ACC112 (cell line): Measurements from ENCODE around the gene FAM180B.

ENCODE experiments used
- H2AFZ ChIP-seq: fragments of 200-600 bp; sonication (generic); one replicate; pipeline ENCODE4 v1.6.0; 2017; ENCODE audit warnings: antibody characterized with exemption, low read length; ENCODE audit not compliant: unreplicated experiment
- H3K27ac ChIP-seq: fragments of 200-600 bp; sonication (generic); 2 replicates; pipeline ENCODE4 v1.5.1; 2014; ENCODE audit warnings: low read depth, mild to moderate bottlenecking, antibody characterized with exemption, low read length, moderate library complexity
- H3K27me3 ChIP-seq: fragments of 200-600 bp; sonication (generic); 2 replicates; pipeline ENCODE4 v1.6.1; 2014; ENCODE audit warnings: mild to moderate bottlenecking, antibody characterized with exemption, low read length, moderate library complexity, mixed read lengths; ENCODE audit not compliant: insufficient read depth
- H3K36me3 ChIP-seq: fragments of 200-600 bp; sonication (generic); 2 replicates; pipeline ENCODE4 v1.6.1; 2016; ENCODE audit warnings: mild to moderate bottlenecking, antibody characterized with exemption, low read length, moderate library complexity, mixed read lengths; ENCODE audit not compliant: insufficient read depth
- H3K4me1 ChIP-seq: fragments of 200-600 bp; sonication (generic); one replicate; pipeline ENCODE4 v1.6.1; 2016; ENCODE audit warnings: low read length, mixed read lengths; ENCODE audit not compliant: insufficient read depth, unreplicated experiment, control insufficient read depth
- H3K4me3 ChIP-seq: fragments of 200-600 bp; sonication (generic); 2 replicates; pipeline ENCODE4 v1.5.1; 2014; ENCODE audit warnings: mild to moderate bottlenecking, low read depth, low read length
- H3K79me2 ChIP-seq: fragments of 200-600 bp; sonication (generic); one replicate; pipeline ENCODE4 v1.6.0; 2016; ENCODE audit warnings: low read length; ENCODE audit not compliant: control insufficient read depth, unreplicated experiment, insufficient read depth

FAM180B gene

GRCh38 chr11:47587039-47587716 is 700 bp downstream of the FAM180B start:
- Histone ChIP-seq H2AFZ (no peak overlapping the region), H3K36me3 (peaks cover 2% of the 10 kb centered on the region; the same call in 1 of the 2 replicates), H3K27ac (no peak overlapping the region), H3K4me3 (no peak overlapping the region), H3K27me3 (peaks cover 4% of the 10 kb centered on the region), H3K4me1 (no peaks in the 10 kb centered on the region), H3K79me2 (no peaks in the 10 kb centered on the region)

GRCh38 chr11:47587723-47588326 is 1.3 kb downstream of the FAM180B start:
- Histone ChIP-seq H3K27me3 (peaks cover 10% of the 10 kb centered on the region), H3K4me3 (no peak overlapping the region), H3K36me3 (no peaks in the 10 kb centered on the region; the same call in 1 of the 2 replicates), H3K79me2 (no peaks in the 10 kb centered on the region), H2AFZ (no peak overlapping the region), H3K4me1 (no peaks in the 10 kb centered on the region), H3K27ac (no peak overlapping the region)

GRCh38 chr11:47589118-47589517 is 2.6 kb downstream of the FAM180B start:
- H3K4me1 ChIP-seq = peaks cover 7% of the 10 kb centered on the region
- H3K27ac ChIP-seq = no peak overlapping the region
- no peaks in the 10 kb centered on the region; the same call in 1 of the 2 replicates for H3K36me3 ChIP-seq
- peaks cover 23% of the 10 kb centered on the region for H3K27me3 ChIP-seq
- no peak overlapping the region for H2AFZ ChIP-seq
- H3K79me2 ChIP-seq = no peaks in the 10 kb centered on the region
- H3K4me3 ChIP-seq = no peak overlapping the region

- Histone ChIP-seq H3K4me3 (no peak overlapping the region), H3K36me3 (no peaks in the 10 kb centered on the region), H3K27me3 (peaks cover 28% of the 10 kb centered on the region), H3K4me1 (peaks cover 7% of the 10 kb centered on the region), H2AFZ (no peak overlapping the region), H3K79me2 (no peaks in the 10 kb centered on the region), H3K27ac (no peak overlapping the region)
Observed at GRCh38 chr11:47589584-47589976, 3.1 kb downstream of the FAM180B start.

GRCh38 chr11:47589977-47590861 is 3.7 kb downstream of the FAM180B start:
- no peak overlapping the region for H3K4me3 ChIP-seq
- H3K4me1 ChIP-seq = peaks cover 7% of the 10 kb centered on the region
- no peak overlapping the region for H2AFZ ChIP-seq
- no peak overlapping the region for H3K27ac ChIP-seq
- no peaks in the 10 kb centered on the region for H3K36me3 ChIP-seq
- H3K27me3 ChIP-seq = peaks cover 34% of the 10 kb centered on the region
- no peaks in the 10 kb centered on the region for H3K79me2 ChIP-seq

- Histone ChIP-seq H2AFZ (no peak overlapping the region), H3K79me2 (no peaks in the 10 kb centered on the region), H3K4me3 (no peak overlapping the region), H3K4me1 (peaks cover 7% of the 10 kb centered on the region), H3K36me3 (no peaks in the 10 kb centered on the region), H3K27ac (no peak overlapping the region), H3K27me3 (peaks cover 42% of the 10 kb centered on the region)
Observed at GRCh38 chr11:47591764-47592163, 5.3 kb downstream of the FAM180B start.

- H3K79me2 ChIP-seq = no peaks in the 10 kb centered on the region
- H3K27me3 ChIP-seq = peaks cover 42% of the 10 kb centered on the region
- H3K4me1 ChIP-seq = peaks cover 7% of the 10 kb centered on the region
- no peaks in the 10 kb centered on the region for H3K36me3 ChIP-seq
- H2AFZ ChIP-seq = no peak overlapping the region
- no peak overlapping the region for H3K27ac ChIP-seq
- no peak overlapping the region for H3K4me3 ChIP-seq
Observed at GRCh38 chr11:47592251-47592650, 5.8 kb downstream of the FAM180B start.

GRCh38 chr11:47592970-47593369 is 6.5 kb downstream of the FAM180B start:
- no peak overlapping the region for H3K4me3 ChIP-seq
- H3K27ac ChIP-seq = no peak overlapping the region
- no peaks in the 10 kb centered on the region for H3K79me2 ChIP-seq
- H3K4me1 ChIP-seq = peaks cover 7% of the 10 kb centered on the region
- H3K27me3 ChIP-seq = peaks cover 42% of the 10 kb centered on the region
- H2AFZ ChIP-seq = no peak overlapping the region
- no peaks in the 10 kb centered on the region for H3K36me3 ChIP-seq

GRCh38 chr11:47593492-47593933 is 7.0 kb downstream of the FAM180B start:
- Histone ChIP-seq H3K79me2 (no peaks in the 10 kb centered on the region), H2AFZ (no peak overlapping the region), H3K27ac (no peak overlapping the region), H3K4me1 (peaks cover 7% of the 10 kb centered on the region), H3K4me3 (peak overlapping the region; percentile 72), H3K36me3 (no peaks in the 10 kb centered on the region), H3K27me3 (peaks cover 42% of the 10 kb centered on the region)

- Histone ChIP-seq H3K4me3 (peak within 1 kb of the TSS; percentile 72), H3K79me2 (no peaks in the 10 kb centered on the region), H3K36me3 (no peaks in the 10 kb centered on the region), H3K27ac (no peak within 1 kb of the TSS), H3K4me1 (peaks cover 7% of the 10 kb centered on the region), H3K27me3 (peaks cover 42% of the 10 kb centered on the region), H2AFZ (peak within 1 kb of the TSS; percentile 53)
Observed at GRCh38 chr11:47593934-47594855, 7.7 kb downstream of the FAM180B start, which contains the start of gene C1QTNF4. C1QTNF4 (minus strand) TSS chr11:47594411; CDS start chr11:47590810, 3,601 bp downstream.
